Activated CD4-positive, alpha-beta T cell treated with anti-CD3 and anti-CD28 coated beads for 4 hours (primary cell): ENCODE measurements around the gene SLC22A1.
"Not testable (repeated sequence)": the region's sequence is repeated elsewhere in the genome, so short reads cannot be mapped to it uniquely, and the experiment has no call there.

Experiments
- DNase-seq, 2 donors: peaks; one replicate each; pipeline ENCODE4 v3.0.0-alpha.2; 2020

SLC22A1 gene

DNA sequence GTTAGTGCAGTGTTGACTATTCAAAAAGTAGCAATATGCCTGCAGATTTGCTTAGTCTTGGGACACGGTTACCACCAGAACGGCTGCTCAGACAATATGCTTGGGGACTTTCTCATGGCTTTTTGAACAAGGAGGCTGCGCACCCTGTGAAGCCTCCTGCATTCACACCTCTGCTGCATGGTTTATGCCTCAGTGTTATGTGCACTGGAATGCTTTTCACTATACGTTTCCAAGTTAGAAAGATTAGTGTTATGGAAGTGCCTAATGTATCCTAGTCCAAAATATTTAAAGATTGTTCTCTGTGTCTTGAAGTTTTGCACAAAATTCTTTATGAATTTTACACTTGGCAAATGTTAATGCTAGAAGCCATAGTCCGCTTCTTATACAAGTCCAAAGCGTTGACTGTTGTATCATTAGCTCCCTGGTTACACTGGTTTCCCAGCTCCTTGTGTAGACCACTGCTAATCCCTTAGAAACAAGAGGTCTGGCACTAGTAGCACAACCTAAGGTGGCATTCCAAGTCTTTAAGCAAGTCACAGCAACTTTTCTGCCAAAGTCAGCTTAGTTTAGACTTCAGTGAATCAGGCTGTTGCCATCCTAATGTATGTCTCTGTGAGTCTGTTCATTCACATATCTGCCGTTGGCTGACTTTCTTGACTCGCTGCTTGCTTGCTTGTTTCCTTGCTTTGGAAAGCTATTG is 26.3 kb upstream of the SLC22A1 start:
- no peak for DNase-seq

DNA sequence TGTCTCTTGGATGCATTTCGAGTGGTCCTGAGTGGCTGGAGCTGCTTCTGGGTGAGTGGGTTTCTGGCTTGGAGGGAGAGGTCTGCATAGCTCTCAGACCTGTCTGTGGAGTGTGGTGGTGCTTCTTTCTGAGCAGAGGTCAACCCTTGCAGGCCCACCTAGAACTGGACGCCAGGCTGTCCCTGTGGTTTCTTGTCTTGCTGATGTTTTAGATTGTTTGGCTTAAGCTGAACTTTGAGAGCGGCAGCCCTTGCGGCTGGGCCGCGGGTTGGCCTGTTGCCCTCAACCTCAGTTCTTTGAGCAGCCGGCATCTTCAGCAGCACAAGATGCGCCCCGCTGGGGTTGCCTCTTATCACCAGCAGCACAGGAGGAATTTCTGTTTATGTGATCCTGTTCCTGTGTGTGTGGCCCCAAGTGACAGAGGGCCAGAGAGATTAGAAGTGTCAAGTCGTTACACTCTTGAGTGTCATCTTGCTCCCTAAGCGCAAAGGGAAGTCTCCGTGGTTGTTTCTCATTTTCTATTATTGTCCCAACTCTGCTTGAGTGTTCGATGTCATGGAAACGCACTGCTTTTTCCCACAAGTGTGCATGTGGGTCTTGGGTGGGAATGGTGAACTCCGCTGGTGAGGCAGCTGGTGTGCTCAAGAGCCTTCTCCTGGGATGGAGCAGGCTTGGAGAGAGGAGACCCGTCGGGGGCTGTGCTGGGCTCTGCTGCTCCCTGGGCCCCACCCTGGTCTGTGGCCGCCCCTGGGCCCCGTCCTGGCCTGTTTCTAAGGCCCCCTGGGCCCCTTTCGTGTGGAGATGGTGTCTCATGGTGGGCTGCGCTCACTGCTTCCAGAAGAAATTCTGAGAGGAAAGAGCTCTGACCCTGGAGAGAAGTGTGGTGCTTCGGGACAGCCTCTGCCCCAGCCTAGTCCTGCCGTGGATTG is 20.1 kb upstream of the SLC22A1 start:
- no peak for DNase-seq

DNA sequence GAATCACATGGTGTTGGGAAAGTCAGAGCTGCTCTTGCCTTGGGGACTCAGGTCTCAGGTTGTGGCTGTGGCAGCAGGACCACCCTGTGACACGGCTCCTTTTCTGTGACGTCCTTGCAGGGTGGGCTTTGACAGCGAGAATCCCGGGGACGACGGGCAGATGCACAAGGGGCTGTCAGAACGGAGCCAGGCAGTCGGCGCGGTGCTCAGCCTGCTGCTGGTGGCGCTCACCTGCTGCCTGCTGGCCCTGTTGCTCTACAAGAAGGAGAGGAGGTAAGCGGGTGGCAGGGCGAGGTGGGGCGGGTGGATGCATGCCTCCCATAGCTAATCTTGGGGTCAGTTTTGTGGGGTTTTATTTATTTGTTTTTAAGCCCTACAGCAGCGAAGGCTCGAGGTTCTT is 19.2 kb upstream of the SLC22A1 start:
- DNase-seq: no peak

DNA sequence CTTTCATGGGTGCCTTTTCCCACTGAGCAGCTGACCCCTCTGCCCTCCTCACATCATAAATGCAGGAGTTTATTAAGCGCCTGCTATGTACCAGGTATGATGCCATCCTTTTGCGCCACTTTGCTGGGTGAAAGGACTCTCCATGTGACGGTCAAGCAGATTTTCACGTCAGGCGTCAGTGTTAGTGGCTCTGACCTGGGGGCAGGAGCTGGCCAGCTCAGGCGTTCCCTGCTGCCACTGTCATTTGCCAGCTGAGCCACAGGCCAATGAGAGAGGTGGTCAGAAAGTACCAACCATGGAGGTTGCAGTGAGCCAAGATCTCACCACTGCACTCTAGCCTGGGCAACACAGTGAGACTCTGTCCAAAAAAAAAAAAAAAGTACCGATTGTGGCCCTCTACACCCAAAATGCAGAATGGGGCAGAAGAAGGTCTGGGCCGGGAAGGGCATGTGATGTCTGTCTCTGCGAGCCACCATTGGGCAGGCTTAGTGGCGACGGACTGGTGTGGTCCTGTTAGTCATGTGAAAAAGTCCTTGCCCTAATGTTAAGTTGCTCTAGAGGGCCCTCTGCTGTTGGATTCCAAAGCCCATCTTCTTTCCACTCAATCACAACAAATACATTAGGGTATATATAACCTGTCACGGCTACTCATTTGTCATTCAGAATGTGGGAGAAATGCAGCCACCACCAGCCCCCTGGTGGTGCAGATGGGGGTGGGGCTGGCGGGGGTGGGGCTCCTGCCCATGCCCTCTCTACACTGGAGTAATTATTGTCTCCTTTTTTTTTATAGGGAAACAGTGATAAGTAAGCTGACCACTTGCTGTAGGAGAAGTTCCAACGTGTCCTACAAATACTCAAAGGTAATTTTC is 18.4 kb upstream of the SLC22A1 start:
- no peak for DNase-seq

DNA sequence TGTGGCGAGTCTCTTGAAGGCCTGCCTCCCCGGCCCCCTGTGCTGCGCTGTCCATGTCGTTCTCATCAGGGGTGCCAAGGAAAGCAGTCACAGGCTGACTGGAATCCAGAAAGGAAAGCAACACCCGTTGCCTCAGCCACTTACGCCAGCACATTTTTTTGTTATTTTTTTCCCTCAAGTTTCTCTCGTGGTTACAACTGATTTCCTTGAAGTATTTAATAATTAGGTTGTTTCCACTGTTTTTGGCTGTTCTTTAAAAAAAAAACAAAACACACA is 17.9 kb upstream of the SLC22A1 start:
- DNase-seq: no peak

DNA sequence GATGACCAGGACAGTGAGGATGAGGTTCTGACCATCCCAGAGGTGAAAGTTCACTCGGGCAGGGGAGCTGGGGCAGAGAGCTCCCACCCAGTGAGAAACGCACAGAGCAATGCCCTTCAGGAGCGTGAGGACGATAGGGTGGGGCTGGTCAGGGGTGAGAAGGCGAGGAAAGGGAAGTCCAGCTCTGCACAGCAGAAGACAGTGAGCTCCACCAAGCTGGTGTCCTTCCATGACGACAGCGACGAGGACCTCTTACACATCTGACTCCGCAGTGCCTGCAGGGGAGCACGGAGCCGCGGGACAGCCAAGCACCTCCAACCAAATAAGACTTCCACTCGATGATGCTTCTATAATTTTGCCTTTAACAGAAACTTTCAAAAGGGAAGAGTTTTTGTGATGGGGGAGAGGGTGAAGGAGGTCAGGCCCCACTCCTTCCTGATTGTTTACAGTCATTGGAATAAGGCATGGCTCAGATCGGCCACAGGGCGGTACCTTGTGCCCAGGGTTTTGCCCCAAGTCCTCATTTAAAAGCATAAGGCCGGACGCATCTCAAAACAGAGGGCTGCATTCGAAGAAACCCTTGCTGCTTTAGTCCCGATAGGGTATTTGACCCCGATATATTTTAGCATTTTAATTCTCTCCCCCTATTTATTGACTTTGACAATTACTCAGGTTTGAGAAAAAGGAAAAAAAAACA is 16.6 kb upstream of the SLC22A1 start:
- no peak for DNase-seq

DNA sequence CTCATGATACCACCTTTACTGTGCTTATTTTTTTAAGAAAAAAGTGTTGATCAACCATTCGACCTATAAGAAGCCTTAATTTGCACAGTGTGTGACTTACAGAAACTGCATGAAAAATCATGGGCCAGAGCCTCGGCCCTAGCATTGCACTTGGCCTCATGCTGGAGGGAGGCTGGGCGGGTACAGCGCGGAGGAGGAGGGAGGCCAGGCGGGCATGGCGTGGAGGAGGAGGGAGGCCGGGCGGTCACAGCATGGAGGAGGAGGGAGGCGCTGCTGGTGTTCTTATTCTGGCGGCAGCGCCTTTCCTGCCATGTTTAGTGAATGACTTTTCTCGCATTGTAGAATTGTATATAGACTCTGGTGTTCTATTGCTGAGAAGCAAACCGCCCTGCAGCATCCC is 15.6 kb upstream of the SLC22A1 start:
- DNase-seq: no peak

DNA sequence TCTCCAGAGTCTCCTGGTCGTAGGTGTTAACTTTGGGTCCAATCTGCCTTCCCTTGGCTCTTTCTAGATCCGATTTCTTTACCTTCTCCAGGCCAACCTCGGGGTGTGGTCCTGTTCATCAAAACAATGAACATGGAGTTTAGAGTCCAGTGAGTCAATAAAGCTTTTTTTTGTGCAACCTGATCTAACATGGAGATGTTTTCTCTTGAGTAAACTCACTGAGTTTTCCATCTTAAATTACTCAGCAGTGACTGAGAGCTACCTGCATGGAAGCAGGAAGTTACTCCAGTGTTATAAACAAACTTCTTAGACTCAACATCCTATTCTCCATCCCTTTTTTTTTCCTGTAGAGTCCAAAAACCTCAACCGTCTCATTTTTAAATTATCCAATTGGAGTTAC is 14.9 kb upstream of the SLC22A1 start:
- no peak for DNase-seq

DNA sequence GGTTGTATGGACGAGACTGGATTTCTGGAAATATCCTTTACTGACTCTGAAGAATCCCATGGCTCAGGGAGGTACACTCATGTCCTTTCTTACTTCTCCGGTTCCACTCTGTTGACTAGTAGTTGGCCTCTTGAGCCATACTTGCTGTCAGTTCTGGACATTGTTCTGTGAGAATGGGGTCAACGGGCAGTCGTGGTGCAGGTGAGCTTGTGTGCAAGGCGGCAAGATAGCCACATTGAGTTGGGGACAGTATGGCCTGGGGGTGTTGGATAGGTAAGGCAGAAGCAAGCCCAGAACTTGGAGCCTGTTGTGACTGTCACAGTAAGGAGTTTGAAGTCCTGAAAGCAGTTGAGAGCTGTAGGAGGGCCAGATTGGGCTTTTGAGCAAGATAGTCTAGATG is 13.5 kb upstream of the SLC22A1 start:
- no peak for DNase-seq

DNA sequence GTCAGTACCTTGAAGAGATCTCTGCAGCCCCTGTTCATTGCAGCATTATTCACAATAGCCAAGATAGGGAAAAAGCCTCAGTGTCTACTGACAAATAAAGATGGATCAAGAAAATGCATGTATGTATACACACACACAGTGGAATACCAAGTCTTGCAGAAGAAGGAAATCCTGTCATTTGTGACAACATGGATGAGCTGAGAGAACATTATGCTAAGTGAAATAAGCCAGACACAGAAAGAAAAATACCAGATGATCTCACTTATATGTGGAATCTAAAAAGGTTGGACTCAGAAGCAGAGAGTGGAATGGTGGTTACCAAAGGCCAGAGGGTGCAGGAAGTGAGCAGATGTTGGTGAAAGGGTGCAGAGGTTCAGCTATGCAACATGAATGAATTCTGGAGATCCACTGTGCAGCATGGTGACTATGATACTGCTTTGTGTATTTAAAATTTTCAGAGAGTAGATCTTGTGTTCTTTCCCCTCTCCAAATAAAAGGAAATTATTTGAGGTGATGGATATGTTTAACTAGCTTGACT is 11.0 kb upstream of the SLC22A1 start:
- no peak for DNase-seq

DNA sequence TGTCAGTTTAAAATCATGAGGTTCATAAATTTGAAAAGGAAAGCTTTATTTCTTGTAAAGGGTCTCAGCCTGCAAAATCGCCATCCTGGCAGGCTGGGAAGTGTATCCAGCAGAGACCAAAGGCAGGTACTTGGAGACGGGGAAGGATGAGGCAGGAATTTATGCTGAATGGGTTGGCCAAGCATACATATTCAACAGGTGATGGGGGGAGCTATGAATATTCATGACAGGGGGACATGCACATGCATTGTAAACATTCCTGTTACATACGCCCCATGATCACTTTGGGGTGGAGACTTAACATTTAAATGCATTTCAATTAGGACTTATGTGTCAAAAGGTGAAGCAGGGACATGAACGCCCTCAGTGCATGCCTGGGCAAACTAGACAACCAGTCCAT is 9.8 kb upstream of the SLC22A1 start:
- no peak for DNase-seq

DNA sequence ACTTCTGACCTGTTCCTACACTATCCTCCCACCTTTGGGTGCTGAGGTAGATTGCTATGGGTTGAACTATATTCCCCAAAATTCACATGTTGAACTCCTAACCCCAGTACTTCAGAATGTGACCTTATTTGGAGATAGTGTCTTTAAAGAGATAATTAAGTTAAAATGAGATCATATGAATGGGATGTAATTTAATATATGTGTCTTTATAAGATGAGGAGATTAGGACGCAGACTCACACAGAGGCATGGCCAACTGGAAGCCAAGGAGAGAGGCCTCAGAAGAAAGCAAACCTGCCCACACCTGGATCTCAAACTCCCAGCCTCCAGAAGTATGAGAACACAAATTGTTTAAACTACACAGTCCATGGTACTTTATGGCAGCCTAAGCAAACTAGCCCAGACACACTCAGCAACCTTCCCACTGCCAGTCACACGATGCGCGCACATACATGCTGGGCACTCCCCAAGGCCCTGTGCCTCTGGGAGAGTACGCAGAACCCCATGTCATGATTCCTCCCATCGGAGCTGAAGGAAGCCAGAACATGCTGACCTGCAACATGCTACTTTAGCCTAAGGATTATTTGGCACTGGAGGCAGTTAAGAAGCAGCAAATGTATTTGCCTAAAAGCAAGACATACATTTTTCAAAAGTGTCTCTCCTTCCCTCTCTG is 8.9 kb upstream of the SLC22A1 start:
- DNase-seq: no peak

DNA sequence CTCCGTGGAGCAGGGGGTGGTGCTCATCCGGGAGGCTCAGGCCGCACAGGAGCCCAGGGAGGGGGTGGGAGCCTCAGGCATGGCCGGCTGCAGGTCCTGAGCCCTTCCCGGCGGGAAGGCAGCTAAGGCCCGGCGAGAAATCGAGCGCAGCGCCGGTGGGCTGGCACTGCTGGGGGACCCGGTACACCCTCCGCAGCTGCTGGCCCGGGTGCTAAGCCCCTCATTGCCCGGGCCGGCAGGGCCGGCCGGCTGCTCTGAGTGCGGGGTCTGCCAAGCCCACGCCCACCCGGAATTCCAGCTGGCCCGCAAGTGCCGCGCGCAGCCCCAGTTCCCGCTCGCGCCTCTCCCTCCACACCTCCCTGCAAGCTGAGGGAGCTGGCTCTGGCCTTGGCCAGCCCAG is 7.1 kb upstream of the SLC22A1 start:
- not testable (repeated sequence) for DNase-seq

DNA sequence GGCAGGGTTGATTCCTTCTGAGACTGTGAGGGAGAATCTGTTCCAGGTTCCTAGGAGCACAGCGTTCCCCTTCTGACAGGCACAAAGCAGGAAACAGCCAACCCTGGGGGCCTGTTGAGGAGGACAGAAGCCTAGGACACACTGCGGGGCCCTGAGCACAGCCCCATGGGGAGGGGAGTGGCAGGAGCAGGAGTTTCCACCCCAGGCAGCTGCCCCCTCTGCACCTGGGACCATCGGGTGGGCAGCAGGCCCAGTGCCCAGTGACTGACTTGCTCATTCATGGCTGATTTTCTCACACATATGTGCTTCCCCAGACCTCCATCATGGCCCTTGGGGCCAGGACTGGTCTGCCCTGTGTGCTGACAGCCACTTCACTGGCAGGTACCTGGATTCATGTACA is 6.2 kb upstream of the SLC22A1 start:
- no peak for DNase-seq

DNA sequence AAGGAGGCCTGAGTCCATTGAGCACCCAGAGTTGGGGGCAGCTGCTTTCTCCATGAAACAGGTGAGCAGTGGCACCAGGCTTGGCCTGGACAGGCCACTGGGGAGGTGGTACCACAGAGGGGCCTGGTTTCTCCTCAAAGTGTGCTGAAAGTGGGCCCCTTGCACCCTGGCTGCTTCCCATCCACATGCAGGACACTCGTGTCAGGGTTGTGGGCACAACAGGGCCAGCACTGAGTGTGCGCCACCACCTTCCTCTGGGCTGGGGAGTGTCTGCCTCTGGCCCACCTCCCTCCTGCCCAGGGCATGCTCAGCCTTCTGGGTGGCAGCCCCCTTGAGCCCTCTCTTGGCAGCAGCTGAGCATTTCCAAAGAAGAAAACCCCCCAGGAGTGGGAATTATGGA is 5.2 kb upstream of the SLC22A1 start:
- no peak for DNase-seq

DNA sequence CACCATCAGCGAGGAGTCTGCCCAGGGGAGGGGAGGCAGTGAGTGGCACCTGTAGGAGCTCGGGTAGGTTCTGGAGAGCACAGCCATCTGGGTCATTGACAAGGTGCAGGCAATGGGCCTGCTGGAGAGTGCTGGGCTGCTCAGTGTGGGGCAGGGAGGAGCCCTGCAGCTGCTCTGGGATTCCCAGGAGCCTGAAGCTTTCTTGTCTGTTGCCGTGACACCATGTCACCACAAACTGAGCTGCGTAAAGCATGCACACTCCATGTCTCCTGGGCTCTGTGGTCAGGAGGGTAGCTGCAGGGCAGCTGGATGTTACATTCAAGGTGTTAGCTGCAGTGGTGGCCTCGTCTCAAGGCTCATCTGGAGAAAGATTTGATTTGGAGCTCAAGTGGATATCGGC is 4.5 kb upstream of the SLC22A1 start:
- no peak for DNase-seq

DNA sequence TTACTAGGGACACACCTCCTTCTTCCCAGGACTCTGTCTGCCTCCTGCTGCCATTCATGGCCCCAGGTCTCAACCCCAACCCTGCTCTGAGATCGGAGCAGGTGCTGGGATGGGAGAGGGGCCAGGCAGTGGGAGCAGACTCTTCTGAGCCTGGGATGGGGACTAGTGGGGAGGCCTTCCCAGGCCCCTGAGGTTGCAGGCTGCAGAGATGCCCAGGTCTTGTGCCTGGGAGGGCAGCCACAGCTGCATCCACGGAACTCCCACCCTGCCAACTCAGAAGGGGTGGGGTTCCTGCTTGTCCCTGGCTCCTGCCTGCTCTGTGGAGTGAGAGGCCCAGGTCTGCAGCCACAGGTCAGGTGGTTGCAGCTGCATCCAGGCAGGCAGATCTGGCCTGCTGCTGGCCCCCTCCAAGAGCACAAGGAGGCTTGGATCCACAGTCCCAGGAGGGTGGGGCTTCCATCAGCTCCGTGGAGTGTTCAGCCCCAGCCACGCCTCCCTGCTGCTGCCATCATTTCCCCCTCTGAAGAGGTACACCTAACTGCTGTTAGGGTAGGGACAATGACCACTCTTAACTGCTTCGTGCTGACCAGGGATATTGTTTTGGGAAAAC is 2.9 kb upstream of the SLC22A1 start:
- DNase-seq: no peak

DNA sequence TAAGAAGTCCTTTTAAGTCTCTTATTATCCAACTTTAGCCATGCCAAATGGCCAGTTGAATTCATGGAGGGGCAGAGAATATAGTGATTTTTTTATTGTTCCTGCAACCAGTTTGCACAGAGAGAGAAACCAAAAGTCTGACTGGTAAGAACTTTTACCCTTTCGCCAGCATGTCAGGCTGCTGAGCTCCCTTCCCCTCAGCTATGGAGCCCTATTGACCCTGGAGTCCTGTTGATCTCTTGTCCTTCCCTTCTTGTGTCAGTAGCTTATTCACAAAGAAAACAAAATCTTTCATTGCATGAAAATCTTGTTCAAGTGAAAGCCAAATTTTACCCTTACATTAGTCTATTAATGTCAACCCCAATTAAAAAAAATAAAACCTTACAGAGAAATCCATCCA is 1.5 kb upstream of the SLC22A1 start:
- no peak for DNase-seq

DNA sequence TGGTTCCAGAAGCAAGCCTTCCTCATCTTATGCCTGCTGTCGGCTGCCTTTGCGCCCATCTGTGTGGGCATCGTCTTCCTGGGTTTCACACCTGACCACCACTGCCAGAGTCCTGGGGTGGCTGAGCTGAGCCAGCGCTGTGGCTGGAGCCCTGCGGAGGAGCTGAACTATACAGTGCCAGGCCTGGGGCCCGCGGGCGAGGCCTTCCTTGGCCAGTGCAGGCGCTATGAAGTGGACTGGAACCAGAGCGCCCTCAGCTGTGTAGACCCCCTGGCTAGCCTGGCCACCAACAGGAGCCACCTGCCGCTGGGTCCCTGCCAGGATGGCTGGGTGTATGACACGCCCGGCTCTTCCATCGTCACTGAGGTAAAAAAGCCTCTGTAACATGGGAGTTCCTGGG is 366 bp downstream of the SLC22A1 start:
- no peak for DNase-seq

DNA sequence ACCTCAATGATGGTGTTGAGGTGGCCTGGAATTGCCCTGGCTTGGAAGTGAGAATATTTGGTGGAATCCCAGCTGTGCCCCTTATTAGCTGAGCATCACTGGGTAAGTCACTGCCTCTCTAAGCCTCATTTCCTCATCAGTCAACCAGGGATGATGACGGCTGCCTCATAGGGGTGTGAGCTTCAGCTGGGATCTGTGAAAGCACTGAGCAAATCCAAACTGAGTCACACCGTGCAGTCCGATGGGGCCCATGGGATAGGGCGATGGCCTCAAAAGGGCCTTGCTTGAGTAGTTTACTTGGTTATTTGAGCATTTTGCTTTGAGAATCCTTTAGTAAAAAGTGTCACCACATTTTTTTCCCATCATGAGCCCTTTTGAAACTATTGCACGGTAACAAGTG is 1.1 kb downstream of the SLC22A1 start:
- DNase-seq: no peak

DNA sequence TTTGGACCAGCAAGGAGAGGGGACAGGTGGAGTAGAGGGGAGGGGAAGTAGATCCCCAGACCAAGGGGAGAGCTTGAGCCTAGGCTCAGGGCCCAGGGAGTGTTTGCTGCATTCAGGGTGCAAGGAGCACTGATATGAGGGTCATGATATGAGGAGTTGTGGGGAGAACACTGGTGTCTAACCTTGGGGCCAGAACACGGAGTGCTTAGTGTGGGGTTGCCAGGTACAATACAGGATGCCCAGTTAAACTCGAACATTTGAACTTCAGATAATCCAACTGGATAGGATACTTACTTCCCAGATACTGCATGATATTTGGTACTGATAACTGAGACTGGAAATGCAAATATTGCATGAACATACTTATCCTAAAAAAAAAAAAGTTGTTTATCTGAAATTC is 2.4 kb downstream of the SLC22A1 start:
- no peak for DNase-seq

DNA sequence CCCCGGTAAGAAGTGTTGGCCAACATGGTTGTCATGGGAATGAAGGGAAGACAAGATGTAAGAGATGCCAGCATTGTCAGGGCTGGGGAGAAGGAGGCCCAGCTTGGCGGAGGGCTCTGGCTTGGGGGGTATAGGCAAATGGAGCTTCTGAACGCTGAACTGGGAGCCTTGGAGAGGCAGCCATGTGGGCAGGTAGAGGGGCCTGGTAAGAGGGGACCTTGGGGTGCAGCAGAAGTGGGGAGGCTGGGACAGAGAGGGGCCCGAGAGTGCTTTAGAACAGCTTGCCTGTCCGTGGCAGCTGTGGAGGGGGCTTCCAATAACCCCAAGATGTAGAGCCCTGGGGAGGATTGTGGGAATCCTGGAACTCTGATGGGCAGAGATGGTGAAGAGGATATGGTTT is 3.0 kb downstream of the SLC22A1 start:
- DNase-seq: no peak
